ENCODE measurements around the gene SPR. TPM values are rescaled to one million over a fixed set of nuclear protein-coding genes. Genes with fewer than 3 reads are reported as not detected.

SPR gene
- total and polyA plus RNA-seq, 9 of the 15 experiments (the other 6 are each of a cell fraction or from before 2014, with no cell fraction given), result 7.7 to 38.3 (median 26.3) TPM

GRCh38 chr2:72887740-72888437, 681 bp downstream of the SPR start (continued):
- TF ChIP-seq ATF3 (IDR thresholded peaks at IDR 0.05), result no peak
- TF ChIP-seq ATF3 (CRISPR knock-in tag; conservative IDR thresholded peaks at IDR 0.05), result no peak
- no peak for TF ChIP-seq ZBTB12 (CRISPR knock-in tag; IDR thresholded peaks at IDR 0.05)
- no peak for TF ChIP-seq KAT8 (IDR thresholded peaks at IDR 0.05; ENCODE audit: low read depth)
- no peak for TF ChIP-seq SETDB1 (IDR thresholded peaks at IDR 0.05; ENCODE audit: low read length)
- no peak for TF ChIP-seq ARHGAP35 (IDR thresholded peaks at IDR 0.05; ENCODE audit: partially characterized antibody)
- no peak for TF ChIP-seq ZNF717 (CRISPR knock-in tag; IDR thresholded peaks at IDR 0.05)
- TF ChIP-seq NCOR1 (IDR thresholded peaks at IDR 0.05), result no peak
- no peak for TF ChIP-seq C11orf30 (IDR thresholded peaks at IDR 0.05; ENCODE audit: low read depth)
- no peak for TF ChIP-seq ZNF121 (CRISPR knock-in tag; conservative IDR thresholded peaks at IDR 0.05)
- no peak for TF ChIP-seq SMARCC2 (IDR thresholded peaks at IDR 0.05; ENCODE audit: low read depth)
- TF ChIP-seq ZFP1 (CRISPR knock-in tag; IDR thresholded peaks at IDR 0.05), result no peak
- no peak for TF ChIP-seq STAG1 (CRISPR knock-in tag; IDR thresholded peaks at IDR 0.05; ENCODE audit: borderline replicate concordance)
- TF ChIP-seq GMEB1 (CRISPR knock-in tag; IDR thresholded peaks at IDR 0.05), result no peak
- no peak for TF ChIP-seq ZNF318 (IDR thresholded peaks at IDR 0.05; ENCODE audit: borderline replicate concordance in 1 of 2, low read depth in 1 of 2)
- TF ChIP-seq SLC30A9 (CRISPR knock-in tag; IDR thresholded peaks at IDR 0.05), result no peak
- no peak for TF ChIP-seq NBN (IDR thresholded peaks at IDR 0.05; ENCODE audit: low read depth)

Measured in K562 (cell line).